ENCODE data around the gene ZNF106.

Gene ZNF106

GRCh38 chr15:42409011-42409410 lies 81.9 kb downstream of the ZNF106 start:
- TF ChIP-seq POLR2AphosphoS5 (IDR thresholded peaks at IDR 0.05; ENCODE audit: low read depth, low read length) (no peak), FOXP2 (optimal IDR thresholded peaks at IDR 0.05; ENCODE audit: borderline replicate concordance, extremely low read depth, extremely low read length, insufficient read depth) (no peak), TAF1 (IDR thresholded peaks at IDR 0.05; ENCODE audit: borderline replicate concordance, insufficient read depth, low read length) (no peak), REST (IDR thresholded peaks at IDR 0.05; ENCODE audit: insufficient read depth in 1 of 2, low read depth in 2 of 2, low read length in 2 of 2) (no peak), SIN3A (IDR thresholded peaks at IDR 0.05; ENCODE audit: borderline replicate concordance, insufficient read depth, low read length) (no peak)

GRCh38 chr15:42408178-42408577 lies 82.8 kb downstream of the ZNF106 start:
- TF ChIP-seq SIN3A (IDR thresholded peaks at IDR 0.05; ENCODE audit: borderline replicate concordance, insufficient read depth, low read length) (no peak), TAF1 (IDR thresholded peaks at IDR 0.05; ENCODE audit: borderline replicate concordance, insufficient read depth, low read length) (no peak), FOXP2 (optimal IDR thresholded peaks at IDR 0.05; ENCODE audit: borderline replicate concordance, extremely low read depth, extremely low read length, insufficient read depth) (no peak), REST (IDR thresholded peaks at IDR 0.05; ENCODE audit: insufficient read depth in 1 of 2, low read depth in 2 of 2, low read length in 2 of 2) (no peak), POLR2AphosphoS5 (IDR thresholded peaks at IDR 0.05; ENCODE audit: low read depth, low read length) (no peak)

GRCh38 chr15:42405863-42406482 lies 85.0 kb downstream of the ZNF106 start:
- no peak for TF ChIP-seq POLR2AphosphoS5 (IDR thresholded peaks at IDR 0.05; ENCODE audit: low read depth, low read length)
- TF ChIP-seq TAF1 (IDR thresholded peaks at IDR 0.05; ENCODE audit: borderline replicate concordance, insufficient read depth, low read length): no peak
- TF ChIP-seq SIN3A (IDR thresholded peaks at IDR 0.05; ENCODE audit: borderline replicate concordance, insufficient read depth, low read length): no peak
- TF ChIP-seq REST (IDR thresholded peaks at IDR 0.05; ENCODE audit: insufficient read depth in 1 of 2, low read depth in 2 of 2, low read length in 2 of 2): no peak
- no peak for TF ChIP-seq FOXP2 (optimal IDR thresholded peaks at IDR 0.05; ENCODE audit: borderline replicate concordance, extremely low read depth, extremely low read length, insufficient read depth)

GRCh38 chr15:42404461-42405235 lies 86.3 kb downstream of the ZNF106 start:
- no peak for TF ChIP-seq TAF1 (IDR thresholded peaks at IDR 0.05; ENCODE audit: borderline replicate concordance, insufficient read depth, low read length)
- TF ChIP-seq REST (IDR thresholded peaks at IDR 0.05; ENCODE audit: insufficient read depth in 1 of 2, low read depth in 2 of 2, low read length in 2 of 2): no peak
- TF ChIP-seq FOXP2 (optimal IDR thresholded peaks at IDR 0.05; ENCODE audit: borderline replicate concordance, extremely low read depth, extremely low read length, insufficient read depth): no peak
- TF ChIP-seq POLR2AphosphoS5 (IDR thresholded peaks at IDR 0.05; ENCODE audit: low read depth, low read length): no peak
- TF ChIP-seq SIN3A (IDR thresholded peaks at IDR 0.05; ENCODE audit: borderline replicate concordance, insufficient read depth, low read length): no peak
